ENCODE measurements around the gene EFHD1.

DNA sequence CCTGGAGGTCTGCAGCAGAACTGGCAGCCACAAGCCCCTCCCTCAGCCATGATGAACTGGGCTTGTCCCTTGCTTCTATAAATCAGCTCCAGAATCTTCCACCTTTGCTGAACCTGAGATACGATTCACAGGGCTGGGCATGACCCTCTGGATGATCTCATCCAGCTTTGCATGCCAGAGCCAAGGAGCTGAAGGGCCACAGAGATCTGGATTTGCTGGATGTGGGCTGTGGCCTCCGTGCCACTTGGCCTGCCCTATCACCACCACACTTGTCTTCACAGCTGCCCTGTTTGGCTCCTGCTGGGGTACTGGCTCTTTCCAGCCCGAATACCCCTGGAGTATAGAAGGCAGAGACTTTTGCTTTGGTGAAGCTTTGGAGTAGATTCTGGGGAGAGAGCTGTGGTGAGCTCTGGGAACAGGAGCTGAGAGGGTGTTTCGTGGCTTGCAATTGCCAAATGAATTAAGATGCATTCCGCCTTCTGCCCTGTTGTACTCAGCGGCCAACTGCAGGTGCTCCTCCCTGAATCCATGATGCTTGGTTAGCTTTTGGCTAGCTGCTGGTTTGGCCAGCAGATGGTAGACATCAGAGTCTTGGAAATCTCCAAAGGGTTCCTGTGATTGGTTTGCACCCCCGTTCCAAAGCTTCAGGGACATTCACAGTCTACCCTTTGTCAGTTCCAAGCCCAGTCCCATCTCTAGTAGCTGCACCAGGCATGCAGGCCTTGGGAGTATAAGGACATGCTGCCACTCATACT, 32.8 kb downstream of the EFHD1 start:
- TF ChIP-seq, protein P1, sequence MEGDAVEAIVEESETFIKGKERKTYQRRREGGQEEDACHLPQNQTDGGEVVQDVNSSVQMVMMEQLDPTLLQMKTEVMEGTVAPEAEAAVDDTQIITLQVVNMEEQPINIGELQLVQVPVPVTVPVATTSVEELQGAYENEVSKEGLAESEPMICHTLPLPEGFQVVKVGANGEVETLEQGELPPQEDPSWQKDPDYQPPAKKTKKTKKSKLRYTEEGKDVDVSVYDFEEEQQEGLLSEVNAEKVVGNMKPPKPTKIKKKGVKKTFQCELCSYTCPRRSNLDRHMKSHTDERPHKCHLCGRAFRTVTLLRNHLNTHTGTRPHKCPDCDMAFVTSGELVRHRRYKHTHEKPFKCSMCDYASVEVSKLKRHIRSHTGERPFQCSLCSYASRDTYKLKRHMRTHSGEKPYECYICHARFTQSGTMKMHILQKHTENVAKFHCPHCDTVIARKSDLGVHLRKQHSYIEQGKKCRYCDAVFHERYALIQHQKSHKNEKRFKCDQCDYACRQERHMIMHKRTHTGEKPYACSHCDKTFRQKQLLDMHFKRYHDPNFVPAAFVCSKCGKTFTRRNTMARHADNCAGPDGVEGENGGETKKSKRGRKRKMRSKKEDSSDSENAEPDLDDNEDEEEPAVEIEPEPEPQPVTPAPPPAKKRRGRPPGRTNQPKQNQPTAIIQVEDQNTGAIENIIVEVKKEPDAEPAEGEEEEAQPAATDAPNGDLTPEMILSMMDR (conservative IDR thresholded peaks at IDR 0.05; ENCODE audit: low read depth in 2 of 2): no peak
- TF ChIP-seq ZNF114 (CRISPR knock-in tag; IDR thresholded peaks at IDR 0.05) (no peak), POLR2AphosphoS5 (IDR thresholded peaks at IDR 0.05; ENCODE audit: low read depth) (no peak), EZH2 (IDR thresholded peaks at IDR 0.05; ENCODE audit: low read depth, unreplicated experiment) (no peak), EZH2phosphoT487 (IDR thresholded peaks at IDR 0.05; ENCODE audit: unreplicated experiment) (no peak), CREB1 (CRISPR knock-in tag; IDR thresholded peaks at IDR 0.05; ENCODE audit: low read depth) (no peak), STAT1 (IDR thresholded peaks at IDR 0.05; ENCODE audit: unreplicated experiment) (no peak), JUNB (IDR thresholded peaks at IDR 0.05; ENCODE audit: unreplicated experiment) (no peak), NANOG (IDR thresholded peaks at IDR 0.05; ENCODE audit: borderline replicate concordance) (no peak)
- TF ChIP-seq, protein P2, sequence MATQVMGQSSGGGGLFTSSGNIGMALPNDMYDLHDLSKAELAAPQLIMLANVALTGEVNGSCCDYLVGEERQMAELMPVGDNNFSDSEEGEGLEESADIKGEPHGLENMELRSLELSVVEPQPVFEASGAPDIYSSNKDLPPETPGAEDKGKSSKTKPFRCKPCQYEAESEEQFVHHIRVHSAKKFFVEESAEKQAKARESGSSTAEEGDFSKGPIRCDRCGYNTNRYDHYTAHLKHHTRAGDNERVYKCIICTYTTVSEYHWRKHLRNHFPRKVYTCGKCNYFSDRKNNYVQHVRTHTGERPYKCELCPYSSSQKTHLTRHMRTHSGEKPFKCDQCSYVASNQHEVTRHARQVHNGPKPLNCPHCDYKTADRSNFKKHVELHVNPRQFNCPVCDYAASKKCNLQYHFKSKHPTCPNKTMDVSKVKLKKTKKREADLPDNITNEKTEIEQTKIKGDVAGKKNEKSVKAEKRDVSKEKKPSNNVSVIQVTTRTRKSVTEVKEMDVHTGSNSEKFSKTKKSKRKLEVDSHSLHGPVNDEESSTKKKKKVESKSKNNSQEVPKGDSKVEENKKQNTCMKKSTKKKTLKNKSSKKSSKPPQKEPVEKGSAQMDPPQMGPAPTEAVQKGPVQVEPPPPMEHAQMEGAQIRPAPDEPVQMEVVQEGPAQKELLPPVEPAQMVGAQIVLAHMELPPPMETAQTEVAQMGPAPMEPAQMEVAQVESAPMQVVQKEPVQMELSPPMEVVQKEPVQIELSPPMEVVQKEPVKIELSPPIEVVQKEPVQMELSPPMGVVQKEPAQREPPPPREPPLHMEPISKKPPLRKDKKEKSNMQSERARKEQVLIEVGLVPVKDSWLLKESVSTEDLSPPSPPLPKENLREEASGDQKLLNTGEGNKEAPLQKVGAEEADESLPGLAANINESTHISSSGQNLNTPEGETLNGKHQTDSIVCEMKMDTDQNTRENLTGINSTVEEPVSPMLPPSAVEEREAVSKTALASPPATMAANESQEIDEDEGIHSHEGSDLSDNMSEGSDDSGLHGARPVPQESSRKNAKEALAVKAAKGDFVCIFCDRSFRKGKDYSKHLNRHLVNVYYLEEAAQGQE (IDR thresholded peaks at IDR 0.05; ENCODE audit: unreplicated experiment): no peak
- TF ChIP-seq, protein P3, sequence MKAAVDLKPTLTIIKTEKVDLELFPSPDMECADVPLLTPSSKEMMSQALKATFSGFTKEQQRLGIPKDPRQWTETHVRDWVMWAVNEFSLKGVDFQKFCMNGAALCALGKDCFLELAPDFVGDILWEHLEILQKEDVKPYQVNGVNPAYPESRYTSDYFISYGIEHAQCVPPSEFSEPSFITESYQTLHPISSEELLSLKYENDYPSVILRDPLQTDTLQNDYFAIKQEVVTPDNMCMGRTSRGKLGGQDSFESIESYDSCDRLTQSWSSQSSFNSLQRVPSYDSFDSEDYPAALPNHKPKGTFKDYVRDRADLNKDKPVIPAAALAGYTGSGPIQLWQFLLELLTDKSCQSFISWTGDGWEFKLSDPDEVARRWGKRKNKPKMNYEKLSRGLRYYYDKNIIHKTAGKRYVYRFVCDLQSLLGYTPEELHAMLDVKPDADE (IDR thresholded peaks at IDR 0.05): no peak

Data from GM23338 (cell line).